PC-9 (cell line): ENCODE measurements around the gene TNIK.

ENCODE experiments used
- EZH2 ChIP-seq: fragments of 200-600 bp; sonication (generic); IDR thresholded peaks from 2 replicates; pipeline ENCODE4 v1.8.0; 2017; ENCODE audit warnings: antibody characterized with exemption, low read depth
- TF ChIP-seq, protein P1 (sequence below): fragments of 200-600 bp; sonication (generic); conservative IDR thresholded peaks from 2 replicates; pipeline ENCODE4 v1.6.1; 2017; ENCODE audit warnings: mixed run types, antibody characterized with exemption, mild to moderate bottlenecking, moderate library complexity

DNA sequence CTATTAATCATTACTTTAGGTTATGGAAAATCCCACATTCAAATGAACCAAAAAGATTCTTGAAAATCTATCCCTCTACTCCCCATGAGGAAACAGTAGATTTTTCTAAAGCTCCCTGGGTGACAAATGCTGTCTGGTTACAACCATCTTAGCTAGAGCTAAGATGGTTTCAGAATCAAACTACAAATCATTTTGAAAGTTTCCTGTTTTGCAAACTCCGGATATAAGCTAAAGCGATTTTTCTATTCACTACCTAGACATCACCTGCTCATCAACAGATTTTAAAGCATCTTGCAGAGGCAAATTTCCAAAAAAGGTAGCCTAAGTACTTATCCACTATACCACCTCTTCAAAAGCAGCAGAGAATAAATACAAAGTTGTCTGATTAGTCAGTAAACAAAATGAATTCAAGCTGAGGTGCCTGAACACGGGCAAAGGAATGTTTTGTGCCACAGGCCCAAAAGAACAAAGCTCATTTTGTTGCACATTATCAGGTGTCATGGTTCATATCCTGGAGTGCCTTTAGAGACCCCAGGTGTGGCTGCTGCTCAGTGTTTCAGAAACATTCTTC is 204.9 kb downstream of the TNIK start:
- TF ChIP-seq, protein P1, sequence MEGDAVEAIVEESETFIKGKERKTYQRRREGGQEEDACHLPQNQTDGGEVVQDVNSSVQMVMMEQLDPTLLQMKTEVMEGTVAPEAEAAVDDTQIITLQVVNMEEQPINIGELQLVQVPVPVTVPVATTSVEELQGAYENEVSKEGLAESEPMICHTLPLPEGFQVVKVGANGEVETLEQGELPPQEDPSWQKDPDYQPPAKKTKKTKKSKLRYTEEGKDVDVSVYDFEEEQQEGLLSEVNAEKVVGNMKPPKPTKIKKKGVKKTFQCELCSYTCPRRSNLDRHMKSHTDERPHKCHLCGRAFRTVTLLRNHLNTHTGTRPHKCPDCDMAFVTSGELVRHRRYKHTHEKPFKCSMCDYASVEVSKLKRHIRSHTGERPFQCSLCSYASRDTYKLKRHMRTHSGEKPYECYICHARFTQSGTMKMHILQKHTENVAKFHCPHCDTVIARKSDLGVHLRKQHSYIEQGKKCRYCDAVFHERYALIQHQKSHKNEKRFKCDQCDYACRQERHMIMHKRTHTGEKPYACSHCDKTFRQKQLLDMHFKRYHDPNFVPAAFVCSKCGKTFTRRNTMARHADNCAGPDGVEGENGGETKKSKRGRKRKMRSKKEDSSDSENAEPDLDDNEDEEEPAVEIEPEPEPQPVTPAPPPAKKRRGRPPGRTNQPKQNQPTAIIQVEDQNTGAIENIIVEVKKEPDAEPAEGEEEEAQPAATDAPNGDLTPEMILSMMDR = no peak
- no peak for TF ChIP-seq EZH2
